ENCODE data around the gene MLKL. TPM values are rescaled to one million over a fixed set of nuclear protein-coding genes. Genes with fewer than 3 reads are reported as not detected.
A peak's percentile ranks its signal among the peaks of the same experiment; 100 is the strongest.

The MLKL gene
- 5.5 TPM for polyA plus RNA-seq (2013, experiment 1 of 2; ENCODE audit: insufficient read length)
- polyA plus RNA-seq (2013, experiment 2 of 2; ENCODE audit: insufficient read length), result 5.0 TPM

DNA sequence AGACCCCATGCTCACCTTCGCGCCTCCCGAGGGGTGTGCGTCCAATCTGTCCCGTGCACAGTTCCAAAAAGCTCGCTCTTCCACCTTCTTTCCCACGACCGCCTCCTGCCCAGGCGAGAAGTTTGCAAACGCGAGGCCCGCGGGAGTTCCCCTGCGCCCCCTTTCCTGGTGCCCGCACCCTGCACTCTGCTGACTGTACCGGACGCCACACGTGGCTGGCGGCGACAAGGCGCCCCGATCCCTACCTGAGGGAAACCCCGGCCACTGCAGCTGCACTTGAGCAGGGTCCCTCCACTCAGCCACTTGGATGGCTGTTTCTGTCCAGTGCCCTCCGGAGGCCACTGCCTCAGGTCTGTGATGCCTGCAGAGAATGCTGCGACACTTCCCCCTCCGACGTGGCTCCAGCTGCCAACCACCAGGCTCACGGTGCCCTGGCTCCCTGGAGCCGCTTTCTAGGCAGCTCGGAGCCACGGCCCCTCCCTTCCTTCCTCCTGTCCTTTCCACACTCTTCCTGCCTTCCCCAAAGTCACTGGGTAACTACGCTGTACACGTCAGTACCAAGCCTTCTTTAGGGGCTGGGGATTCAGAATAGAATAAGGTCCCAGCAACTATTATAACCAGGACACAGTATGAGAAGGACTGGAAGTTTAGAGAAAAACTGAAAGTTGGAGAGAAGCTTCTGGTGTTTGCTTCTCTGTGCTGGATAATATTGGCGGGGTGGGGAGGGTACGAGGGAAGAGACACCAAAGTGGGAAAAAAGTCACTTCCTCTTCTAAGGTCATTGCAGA is at the start of gene MLKL:
Gene MLKL (minus strand): TSS at position 425 of the 788 bp plus-strand sequence. CDS start 5,105 bp downstream, outside the sequence.
- DNase-seq, result peak; percentile 42

- DNase-seq, result no peak
Observed at GRCh38 chr16:74749291-74750055, 48.8 kb upstream of the MLKL start.

GRCh38 chr16:74748616-74749026 is 48.0 kb upstream of the MLKL start:
- DNase-seq, result no peak

DNA sequence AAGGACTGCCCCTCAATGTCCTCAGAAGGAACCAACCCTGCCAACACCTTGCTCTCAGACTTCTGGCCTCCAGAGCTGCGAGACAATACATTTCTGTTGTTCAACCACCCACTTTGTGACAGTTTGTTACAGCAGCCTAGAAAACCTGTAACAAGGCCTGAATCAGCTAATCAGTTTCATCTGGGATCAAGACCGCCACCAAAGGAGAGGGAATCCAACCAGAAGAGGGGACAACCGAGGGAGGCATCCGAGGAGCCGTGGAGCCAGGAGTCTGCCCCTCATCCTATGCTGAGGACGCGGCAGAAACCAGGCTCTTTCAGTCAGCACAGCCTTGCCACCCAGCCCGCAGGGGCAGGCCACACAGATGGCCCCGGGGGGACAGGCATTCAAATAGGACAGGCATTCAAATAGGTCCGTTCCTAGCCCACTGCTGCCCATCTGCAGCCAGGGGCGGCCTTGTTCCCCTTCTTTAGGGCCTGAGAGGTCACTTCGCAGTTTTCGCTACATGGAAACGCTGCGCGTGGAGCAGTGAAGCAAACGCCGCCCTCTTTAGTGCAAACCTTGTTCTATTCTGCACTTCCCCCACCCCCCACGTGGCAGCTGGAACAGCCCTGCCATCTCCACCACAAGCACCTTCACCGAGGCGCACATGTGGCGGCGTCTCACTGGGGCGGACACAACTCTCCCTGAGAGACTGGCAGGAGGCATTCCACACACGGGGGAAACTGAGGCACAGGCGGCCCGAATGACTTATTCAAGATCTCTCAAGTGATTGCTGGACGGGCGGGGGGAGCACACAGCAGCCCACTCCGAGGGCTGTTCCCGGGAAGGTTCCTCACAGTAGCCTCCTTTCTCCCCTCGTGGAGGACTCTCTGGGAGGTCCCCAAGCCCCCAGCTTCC is 47.3 kb upstream of the MLKL start:
- no peak for DNase-seq

- no peak for DNase-seq
Observed at GRCh38 chr16:74745926-74746325, 45.3 kb upstream of the MLKL start.

DNA sequence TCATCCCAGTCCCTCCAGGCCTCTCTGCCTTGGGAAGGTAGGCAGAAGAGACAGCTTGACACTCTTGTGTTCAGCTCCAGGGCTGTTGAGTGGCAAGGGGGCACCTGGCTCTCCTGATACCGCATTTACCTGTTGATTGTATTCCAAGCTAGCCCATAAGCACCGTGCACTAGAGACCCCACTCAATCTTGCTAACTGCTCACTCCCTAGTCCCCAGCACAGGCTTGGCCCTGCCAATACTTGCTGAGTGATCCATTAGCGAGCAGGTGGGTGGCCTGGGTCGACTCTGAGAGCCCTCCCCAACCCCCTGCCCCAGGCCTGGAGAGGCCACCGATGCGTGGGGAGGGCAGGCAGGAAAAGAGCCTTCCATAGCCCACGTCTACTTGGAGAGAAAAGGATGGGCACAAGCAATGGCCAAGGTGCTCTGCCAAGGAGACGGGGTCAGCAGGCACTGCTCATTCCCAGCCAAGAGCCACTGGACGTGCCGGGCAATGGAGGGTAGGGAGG is 44.5 kb upstream of the MLKL start:
- DNase-seq, result no peak

DNA sequence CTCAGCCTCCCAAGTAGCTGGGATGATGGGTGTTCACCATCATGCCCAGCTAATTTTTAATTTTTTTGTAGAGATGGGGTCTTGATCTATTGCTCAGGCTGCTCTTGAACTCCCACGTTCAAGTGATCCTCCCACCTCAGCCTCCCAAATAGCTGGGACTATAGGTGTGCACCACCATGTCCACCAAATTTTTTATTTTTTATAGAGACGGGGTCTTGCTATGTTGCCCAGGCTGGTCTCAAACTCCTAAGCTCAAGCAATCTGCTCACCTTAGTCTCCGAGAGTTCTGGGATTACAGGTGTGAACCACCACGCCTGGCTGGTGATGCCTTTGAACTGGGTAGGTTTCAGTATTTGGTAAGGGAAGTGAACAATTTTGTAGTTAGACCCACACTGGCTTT is 43.9 kb upstream of the MLKL start:
- no peak for DNase-seq

DNA sequence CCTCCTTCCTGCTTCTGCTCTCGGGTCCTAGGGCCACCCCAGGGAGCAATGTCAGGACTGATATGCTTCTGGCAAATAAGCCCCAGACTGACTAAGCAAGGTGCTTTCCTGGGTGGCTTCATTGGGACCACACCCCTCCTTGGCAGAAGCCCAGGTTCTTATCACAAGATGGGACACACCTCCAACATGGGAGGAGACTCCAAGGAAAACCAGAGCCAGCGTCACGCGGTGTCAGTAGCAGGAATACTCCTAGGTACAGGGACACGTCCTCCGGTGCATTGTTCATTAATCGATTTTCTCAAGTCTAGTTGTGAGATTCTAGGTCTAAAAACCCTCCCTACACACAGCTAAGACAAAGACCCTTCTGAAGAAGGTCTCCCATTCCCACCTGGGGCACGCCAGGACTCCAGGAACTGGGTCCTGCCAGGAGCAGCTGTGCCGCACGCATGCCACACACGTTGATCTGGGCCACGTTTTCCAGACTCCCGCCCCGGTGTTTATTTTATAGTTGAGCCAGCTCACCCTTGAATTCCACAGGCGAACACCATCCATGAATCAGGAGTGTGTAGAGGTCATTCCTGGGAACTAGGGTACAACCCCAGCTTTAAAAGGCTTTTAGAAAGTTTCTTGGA is 43.1 kb upstream of the MLKL start:
- DNase-seq, result peak; percentile 44

DNA sequence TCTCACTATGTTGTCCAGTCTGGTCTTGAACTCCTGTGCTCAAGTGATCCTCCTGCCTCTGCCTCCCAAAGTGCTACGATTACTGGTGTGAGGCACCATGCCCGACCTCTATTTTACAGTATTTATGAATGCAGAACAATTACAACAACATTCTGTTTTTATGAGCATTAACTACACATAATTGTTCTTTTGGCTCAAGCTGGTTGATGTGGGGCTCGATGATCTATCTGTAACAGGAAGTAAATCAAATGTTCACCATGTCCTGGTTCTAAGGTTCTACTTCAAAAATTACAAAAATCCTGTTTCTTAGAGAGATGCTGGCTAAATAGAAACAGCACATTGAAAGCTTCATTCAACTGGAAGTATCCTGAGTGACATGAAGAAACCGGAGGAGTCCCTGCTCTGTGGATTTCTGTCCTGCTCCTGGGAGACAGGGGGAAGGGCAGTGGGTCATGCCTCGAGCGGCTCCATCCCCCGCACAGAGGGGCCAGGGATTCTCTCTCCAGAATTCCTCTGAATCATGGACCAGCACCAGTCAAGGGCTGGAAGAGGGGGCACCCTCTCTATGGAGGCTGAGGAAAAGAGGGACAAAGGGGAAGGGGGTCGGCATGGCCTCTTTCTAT is 42.5 kb upstream of the MLKL start:
- no peak for DNase-seq

DNA sequence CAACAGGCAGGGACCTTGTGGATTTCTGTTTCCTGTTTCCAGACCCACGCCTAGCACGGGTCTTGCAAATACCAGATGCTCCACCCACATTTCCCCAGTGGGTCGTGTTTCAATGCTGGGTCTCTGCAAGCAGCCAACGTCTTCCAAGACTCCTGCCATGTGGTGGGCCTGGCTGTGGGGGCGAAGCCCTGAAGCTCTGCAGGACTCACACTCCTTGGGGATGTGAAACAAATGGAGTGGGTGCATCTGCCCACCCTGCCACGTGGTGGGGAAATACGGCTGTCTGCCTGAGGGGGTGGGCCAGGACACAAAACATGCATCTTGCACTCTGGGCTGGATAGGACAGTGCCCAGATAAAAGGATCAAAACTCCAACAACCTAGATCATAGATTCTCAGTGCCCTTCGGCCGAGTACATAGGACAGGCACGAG is 41.4 kb upstream of the MLKL start:
- DNase-seq, result no peak

DNA sequence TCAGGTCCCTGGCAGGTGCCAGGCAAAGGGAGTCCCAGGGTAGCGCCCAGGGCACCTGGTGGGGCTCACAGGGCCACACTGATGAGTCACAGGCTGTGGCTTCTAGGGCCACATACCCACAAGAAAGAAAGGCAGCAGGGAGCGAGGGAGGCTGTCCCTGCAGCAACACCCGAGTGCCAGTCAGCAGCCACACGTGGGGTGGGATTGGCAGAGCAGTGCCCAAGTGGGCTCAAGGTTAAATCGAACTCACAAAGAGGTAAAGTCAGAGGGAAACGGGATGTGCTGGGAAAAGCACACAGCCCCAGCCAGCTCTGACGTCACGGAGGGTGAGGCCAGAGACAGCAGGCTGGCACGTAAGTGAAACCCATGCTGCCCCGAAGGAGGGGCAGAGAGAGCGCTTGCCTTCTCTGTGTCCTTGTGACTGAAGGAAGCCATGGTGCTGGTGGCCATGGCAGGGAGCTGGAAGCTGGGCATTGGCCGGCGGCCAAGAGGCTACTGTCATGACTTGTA is 40.2 kb upstream of the MLKL start:
- no peak for DNase-seq

- no peak for DNase-seq
Observed at GRCh38 chr16:74739275-74739674, 38.6 kb upstream of the MLKL start.

DNA sequence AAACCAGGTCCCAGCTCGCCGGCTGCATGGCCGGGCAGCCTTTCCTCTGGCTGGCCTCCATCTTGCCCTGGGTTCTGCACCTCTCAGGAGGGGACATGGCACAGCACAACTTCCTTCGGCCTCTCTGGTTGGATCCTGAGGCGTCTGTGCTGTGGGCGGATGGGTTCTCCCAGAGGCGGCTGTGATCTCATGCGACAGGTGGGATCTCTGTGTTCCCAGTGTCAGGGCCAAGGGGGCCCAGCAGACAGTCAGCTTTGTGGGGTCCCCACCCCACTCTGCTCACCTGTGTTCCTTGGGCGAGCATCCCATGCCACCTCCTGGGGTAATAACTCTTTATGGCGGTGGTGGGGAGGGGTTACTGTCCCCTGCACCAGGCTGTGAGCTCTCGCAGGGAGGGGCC is 38.2 kb upstream of the MLKL start:
- DNase-seq, result no peak

DNA sequence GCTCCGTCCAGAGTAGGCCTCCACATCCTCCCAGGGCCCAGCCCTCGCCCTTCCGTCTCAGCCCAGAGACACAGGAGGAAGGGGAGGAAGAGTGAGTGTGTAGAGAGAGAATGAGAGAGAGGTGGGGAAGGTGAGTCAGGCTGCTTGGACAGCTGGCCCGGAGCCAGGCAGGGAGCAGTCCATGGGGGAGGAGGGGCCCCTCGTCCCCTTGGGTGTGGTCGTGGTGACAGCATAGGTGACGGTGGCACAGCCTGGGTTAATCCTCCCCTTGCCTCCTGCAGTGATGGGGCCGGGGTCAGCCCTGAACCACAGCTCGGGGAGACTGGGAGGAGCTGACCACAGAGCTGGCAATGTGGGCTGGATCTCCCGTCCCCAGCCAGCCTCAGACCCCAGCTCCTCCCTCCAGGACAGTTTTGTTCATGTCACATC is 37.5 kb upstream of the MLKL start:
- no peak for DNase-seq

DNA sequence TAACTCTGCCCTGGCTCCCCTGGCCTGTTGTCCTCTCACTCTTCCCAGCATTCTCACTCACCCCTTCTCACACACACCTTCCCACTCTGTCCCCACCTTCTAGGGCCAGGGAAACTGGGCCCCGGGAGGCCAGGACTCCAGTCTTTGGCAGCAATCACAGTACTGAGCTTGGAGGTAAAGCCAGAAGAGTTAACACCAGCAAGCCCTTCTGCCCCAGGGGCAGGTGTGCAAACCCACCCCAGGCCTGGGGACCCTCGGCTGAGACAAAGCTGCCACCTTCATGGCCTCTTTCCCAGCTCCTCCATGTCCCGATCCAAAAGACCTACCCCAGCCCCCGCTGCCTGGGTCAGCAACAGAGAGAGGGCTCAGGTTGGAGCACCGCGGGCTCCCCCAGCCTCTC is 36.9 kb upstream of the MLKL start:
- DNase-seq, result no peak

- DNase-seq, result no peak
Observed at GRCh38 chr16:74736531-74737157, 36.0 kb upstream of the MLKL start.

- no peak for DNase-seq
Observed at GRCh38 chr16:74735554-74735953, 34.9 kb upstream of the MLKL start.

GRCh38 chr16:74735162-74735452 is 34.4 kb upstream of the MLKL start:
- no peak for DNase-seq

GRCh38 chr16:74734361-74735161 is 33.9 kb upstream of the MLKL start:
- no peak for DNase-seq

GRCh38 chr16:74732707-74733350 is 32.2 kb upstream of the MLKL start:
- no peak for DNase-seq

Data from fibroblast of skin of abdomen (primary cell).